MM.1S (cell line): Measurements from ENCODE around the gene JAG2.

Experiments used
- DNase-seq: peaks from one replicate; pipeline ENCODE4 v3.0.0-alpha.2; 2015
- H2AFZ ChIP-seq: fragments of 300-600 bp; sonication (generic); 2 replicates; pipeline ENCODE4 v1.6.0; 2016; ENCODE audit warnings: antibody characterized with exemption, low read length
- H3F3A ChIP-seq: fragments of 300-600 bp; sonication (generic); 2 replicates; pipeline ENCODE4 v1.6.1; 2016; ENCODE audit warnings: mild to moderate bottlenecking, antibody characterized with exemption, low read length, moderate library complexity, mixed read lengths; ENCODE audit not compliant: insufficient read depth
- H3K27ac ChIP-seq: fragments of 300-600 bp; sonication (generic); 2 replicates; pipeline ENCODE4 v1.5.1; 2016; ENCODE audit warnings: mild to moderate bottlenecking, low read length
- H3K27me3 ChIP-seq: fragments of 300-600 bp; sonication (generic); replicated peaks from 2 replicates; pipeline ENCODE4 v1.6.0; 2016; ENCODE audit warnings: low read length; ENCODE audit not compliant: insufficient read depth
- H3K36me3 ChIP-seq: fragments of 300-600 bp; sonication (generic); replicated peaks from 2 replicates; pipeline ENCODE4 v1.6.1; 2016; ENCODE audit warnings: mild to moderate bottlenecking, low read length, mixed read lengths; ENCODE audit not compliant: insufficient read depth
- H3K4me1 ChIP-seq: fragments of 300-600 bp; sonication (generic); 2 replicates; pipeline ENCODE4 v1.6.1; 2016; ENCODE audit warnings: low read length, mixed read lengths
- H3K4me2 ChIP-seq: fragments of 300-600 bp; sonication (generic); 2 replicates; pipeline ENCODE4 v1.6.0; 2016; ENCODE audit warnings: low read depth, low read length
- H3K4me3 ChIP-seq: fragments of 300-600 bp; sonication (generic); 2 replicates; pipeline ENCODE4 v1.5.1; 2016; ENCODE audit warnings: low read length, mixed read lengths
- H3K79me2 ChIP-seq: fragments of 300-600 bp; sonication (generic); 2 replicates; pipeline ENCODE4 v1.6.1; 2016; ENCODE audit warnings: mixed run types, low read length, mixed read lengths
- H3K9ac ChIP-seq: fragments of 300-600 bp; sonication (generic); 2 replicates; pipeline ENCODE4 v1.6.1; 2016; ENCODE audit warnings: low read length, mixed read lengths
- H3K9me2 ChIP-seq: fragments of 300-600 bp; sonication (generic); replicated peaks from 2 replicates; pipeline ENCODE4 v1.6.1; 2016; ENCODE audit warnings: mild to moderate bottlenecking, low read length, mixed read lengths; ENCODE audit not compliant: insufficient read depth
- H3K9me3 ChIP-seq: fragments of 300-600 bp; sonication (generic); replicated peaks from 2 replicates; pipeline ENCODE4 v1.6.1; 2016; ENCODE audit warnings: mild to moderate bottlenecking, low read length, mixed read lengths; ENCODE audit not compliant: insufficient read depth
- H4K20me1 ChIP-seq: fragments of 300-600 bp; sonication (generic); 2 replicates; pipeline ENCODE4 v1.6.1; 2016; ENCODE audit warnings: mild to moderate bottlenecking, low read length, moderate library complexity, mixed read lengths; ENCODE audit not compliant: insufficient read depth
- CTCF ChIP-seq: fragments of 300-600 bp; sonication (generic); IDR thresholded peaks from 2 replicates; pipeline ENCODE4 v1.5.1; 2016; ENCODE audit warnings: antibody characterized with exemption, low read length, mixed read lengths
- EZH2 ChIP-seq: fragments of 300-600 bp; sonication (generic); optimal IDR thresholded peaks from 2 replicates; pipeline ENCODE3; 2017; ENCODE audit warnings: low read depth, mild to moderate bottlenecking, antibody characterized with exemption, low read length, mixed read lengths
- EZH2phosphoT487 ChIP-seq: fragments of 300-600 bp; sonication (generic); IDR thresholded peaks from 2 replicates; pipeline ENCODE4 v1.6.1; 2018; ENCODE audit warnings: antibody characterized with exemption, low read length

JAG2 gene

GRCh38 chr14:105093431-105094192 lies 75.0 kb downstream of the JAG2 start:
- Histone ChIP-seq H3K27ac (no peak overlapping the region), H3K4me3 (no peak overlapping the region), H3F3A (no peaks in the 10 kb centered on the region), H3K4me1 (no peaks in the 10 kb centered on the region), H3K27me3 (peaks cover 44% of the 10 kb centered on the region), H3K9ac (no peak overlapping the region), H4K20me1 (no peaks in the 10 kb centered on the region), H2AFZ (no peak overlapping the region), H3K9me2 (no peaks in the 10 kb centered on the region), H3K4me2 (no peak overlapping the region), H3K79me2 (no peaks in the 10 kb centered on the region), H3K9me3 (no peaks in the 10 kb centered on the region), H3K36me3 (no peaks in the 10 kb centered on the region)
- TF ChIP-seq EZH2 (no peak), EZH2phosphoT487 (no peak), CTCF (no peak)
- DNase-seq: no peak

DNA sequence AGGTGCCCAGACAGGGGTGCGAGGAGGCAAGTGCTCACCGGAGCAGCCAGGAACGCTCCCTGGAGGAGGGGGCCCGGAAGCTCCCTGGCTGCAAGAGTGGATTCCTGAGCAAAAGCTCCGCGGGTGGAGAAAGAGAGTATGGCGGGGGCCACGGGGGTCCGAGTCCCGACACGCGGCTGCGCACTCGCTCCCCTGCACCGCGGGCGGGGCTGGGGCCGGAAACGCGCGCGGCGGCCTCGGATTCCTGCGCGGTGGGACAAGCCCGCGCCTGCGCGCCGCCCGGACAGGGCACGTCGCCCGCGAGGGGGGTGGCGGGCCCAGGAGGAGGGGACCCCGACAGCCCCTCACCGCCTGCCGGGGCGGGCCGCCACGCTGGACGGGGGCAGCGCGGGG lies 75.5 kb downstream of the JAG2 start:
- H2AFZ ChIP-seq: no peak overlapping the region
- H3K27me3 ChIP-seq: peaks cover 45% of the 10 kb centered on the region
- no peaks in the 10 kb centered on the region for H3K4me1 ChIP-seq
- H3K9me3 ChIP-seq: no peaks in the 10 kb centered on the region
- no peak for DNase-seq
- H4K20me1 ChIP-seq: no peaks in the 10 kb centered on the region
- H3K9me2 ChIP-seq: no peaks in the 10 kb centered on the region
- H3F3A ChIP-seq: no peaks in the 10 kb centered on the region
- no peak overlapping the region for H3K4me3 ChIP-seq
- TF ChIP-seq EZH2 (no peak), EZH2phosphoT487 (no peak), CTCF (no peak)
- no peak overlapping the region for H3K9ac ChIP-seq
- H3K27ac ChIP-seq: no peak overlapping the region
- H3K4me2 ChIP-seq: no peak overlapping the region
- H3K36me3 ChIP-seq: no peaks in the 10 kb centered on the region
- no peaks in the 10 kb centered on the region for H3K79me2 ChIP-seq

DNA sequence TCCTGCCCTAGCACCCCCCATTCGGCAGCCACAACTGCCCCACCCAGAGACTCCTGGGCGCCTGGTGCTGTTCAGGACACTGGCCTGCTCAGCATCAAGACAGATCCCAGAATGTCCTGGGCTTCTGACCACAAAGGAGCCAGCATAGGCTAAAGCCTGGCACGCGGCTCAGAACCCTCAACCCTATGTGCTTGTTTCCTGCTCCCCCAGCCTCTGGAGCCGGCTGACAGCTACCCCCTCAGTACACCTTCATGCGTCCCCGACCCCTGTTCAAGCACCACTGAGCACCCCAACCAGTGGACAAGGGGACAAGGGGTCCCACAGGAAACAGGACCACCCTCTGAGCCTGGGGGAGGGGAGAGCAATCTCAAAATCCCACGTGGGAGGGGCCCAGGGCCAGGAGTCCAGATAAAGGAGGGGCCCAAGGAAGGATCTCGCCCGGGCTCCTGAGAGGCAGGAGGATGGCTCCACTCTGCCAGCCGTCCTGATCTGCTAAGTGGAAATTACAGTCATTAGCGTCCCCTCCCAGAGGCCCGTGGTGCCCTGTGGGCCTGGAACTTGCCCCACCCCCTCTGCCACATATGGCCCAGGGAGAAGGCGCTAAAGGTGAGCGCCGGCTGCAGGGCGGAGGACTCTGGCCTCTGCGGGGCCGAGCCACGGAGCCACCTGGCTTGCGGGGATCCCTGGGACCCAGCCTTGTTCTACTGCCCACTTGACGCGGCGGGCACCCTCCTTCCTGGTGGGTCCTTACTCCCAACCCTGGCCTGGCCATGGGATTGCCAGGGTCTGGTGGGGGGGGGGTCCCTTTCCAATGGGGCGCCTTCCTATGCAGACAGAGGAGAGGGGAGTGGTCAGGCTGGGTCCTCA lies 76.2 kb downstream of the JAG2 start:
- Histone ChIP-seq H3K4me1 (no peaks in the 10 kb centered on the region), H4K20me1 (no peaks in the 10 kb centered on the region), H3K9ac (no peak overlapping the region), H3F3A (no peaks in the 10 kb centered on the region), H3K4me2 (no peak overlapping the region), H3K9me2 (no peaks in the 10 kb centered on the region), H3K79me2 (no peaks in the 10 kb centered on the region), H3K27ac (no peak overlapping the region), H3K27me3 (peaks cover 45% of the 10 kb centered on the region), H2AFZ (no peak overlapping the region), H3K4me3 (no peak overlapping the region), H3K9me3 (no peaks in the 10 kb centered on the region), H3K36me3 (no peaks in the 10 kb centered on the region)
- TF ChIP-seq EZH2phosphoT487: no peak
- TF ChIP-seq CTCF: no peak
- TF ChIP-seq EZH2: no peak
- no peak for DNase-seq
